GM12872 (cell line): ENCODE data around the gene KIAA0232.
A peak's percentile ranks its signal among the peaks of the same experiment; 100 is the strongest.

Experiments used
- TF ChIP-seq, protein P1 (sequence below): IDR thresholded peaks from 3 replicates; pipeline ENCODE4 v1.5.1; 2011; ENCODE audit warnings: low read depth, mild to moderate bottlenecking, low read length, moderate library complexity; ENCODE audit not compliant: insufficient read depth

Gene KIAA0232, protein sequence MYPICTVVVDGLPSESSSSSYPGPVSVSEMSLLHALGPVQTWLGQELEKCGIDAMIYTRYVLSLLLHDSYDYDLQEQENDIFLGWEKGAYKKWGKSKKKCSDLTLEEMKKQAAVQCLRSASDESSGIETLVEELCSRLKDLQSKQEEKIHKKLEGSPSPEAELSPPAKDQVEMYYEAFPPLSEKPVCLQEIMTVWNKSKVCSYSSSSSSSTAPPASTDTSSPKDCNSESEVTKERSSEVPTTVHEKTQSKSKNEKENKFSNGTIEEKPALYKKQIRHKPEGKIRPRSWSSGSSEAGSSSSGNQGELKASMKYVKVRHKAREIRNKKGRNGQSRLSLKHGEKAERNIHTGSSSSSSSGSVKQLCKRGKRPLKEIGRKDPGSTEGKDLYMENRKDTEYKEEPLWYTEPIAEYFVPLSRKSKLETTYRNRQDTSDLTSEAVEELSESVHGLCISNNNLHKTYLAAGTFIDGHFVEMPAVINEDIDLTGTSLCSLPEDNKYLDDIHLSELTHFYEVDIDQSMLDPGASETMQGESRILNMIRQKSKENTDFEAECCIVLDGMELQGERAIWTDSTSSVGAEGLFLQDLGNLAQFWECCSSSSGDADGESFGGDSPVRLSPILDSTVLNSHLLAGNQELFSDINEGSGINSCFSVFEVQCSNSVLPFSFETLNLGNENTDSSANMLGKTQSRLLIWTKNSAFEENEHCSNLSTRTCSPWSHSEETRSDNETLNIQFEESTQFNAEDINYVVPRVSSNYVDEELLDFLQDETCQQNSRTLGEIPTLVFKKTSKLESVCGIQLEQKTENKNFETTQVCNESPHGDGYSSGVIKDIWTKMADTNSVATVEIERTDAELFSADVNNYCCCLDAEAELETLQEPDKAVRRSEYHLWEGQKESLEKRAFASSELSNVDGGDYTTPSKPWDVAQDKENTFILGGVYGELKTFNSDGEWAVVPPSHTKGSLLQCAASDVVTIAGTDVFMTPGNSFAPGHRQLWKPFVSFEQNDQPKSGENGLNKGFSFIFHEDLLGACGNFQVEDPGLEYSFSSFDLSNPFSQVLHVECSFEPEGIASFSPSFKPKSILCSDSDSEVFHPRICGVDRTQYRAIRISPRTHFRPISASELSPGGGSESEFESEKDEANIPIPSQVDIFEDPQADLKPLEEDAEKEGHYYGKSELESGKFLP (N-terminal part only)

DNA sequence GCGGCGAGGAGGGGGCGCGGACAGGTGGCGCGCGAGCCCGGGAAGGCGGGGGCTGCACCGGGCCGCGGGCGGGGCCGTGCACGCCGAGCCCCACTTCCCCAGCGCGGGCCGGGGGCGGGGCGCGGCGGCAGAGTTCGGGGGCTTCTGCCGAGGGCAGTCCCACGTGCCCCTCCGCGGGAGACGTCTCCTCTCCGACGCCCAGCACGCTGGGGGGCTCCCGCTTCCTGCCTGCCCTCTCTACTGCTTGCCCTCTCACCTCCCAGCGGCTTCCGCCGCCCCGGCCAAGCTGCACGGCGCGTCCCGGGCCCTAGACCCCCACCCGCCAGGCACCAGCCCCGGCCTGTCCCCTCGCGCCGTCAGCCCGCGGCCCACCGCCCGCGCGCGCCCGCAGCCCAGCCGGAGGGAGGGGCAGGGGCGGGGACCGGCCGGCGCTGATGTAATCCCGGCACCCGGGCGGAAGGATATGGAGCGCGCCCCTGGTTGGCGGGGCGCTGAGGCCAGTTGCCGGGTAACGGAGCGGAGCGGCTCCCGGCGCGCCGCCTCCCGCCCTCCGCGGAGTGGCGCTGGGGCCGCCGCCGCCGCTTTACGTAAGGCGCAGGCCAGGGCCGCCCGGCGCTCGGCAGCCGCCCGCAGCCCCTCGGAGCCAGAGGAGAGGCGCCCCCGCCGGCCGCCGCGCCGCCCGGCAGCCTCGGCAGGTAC is at the start of gene KIAA0232:
Gene KIAA0232 (plus strand): TSS at position 581 of the 699 bp plus-strand sequence. CDS start 41,727 bp downstream, outside the sequence.
- TF ChIP-seq, protein P1, sequence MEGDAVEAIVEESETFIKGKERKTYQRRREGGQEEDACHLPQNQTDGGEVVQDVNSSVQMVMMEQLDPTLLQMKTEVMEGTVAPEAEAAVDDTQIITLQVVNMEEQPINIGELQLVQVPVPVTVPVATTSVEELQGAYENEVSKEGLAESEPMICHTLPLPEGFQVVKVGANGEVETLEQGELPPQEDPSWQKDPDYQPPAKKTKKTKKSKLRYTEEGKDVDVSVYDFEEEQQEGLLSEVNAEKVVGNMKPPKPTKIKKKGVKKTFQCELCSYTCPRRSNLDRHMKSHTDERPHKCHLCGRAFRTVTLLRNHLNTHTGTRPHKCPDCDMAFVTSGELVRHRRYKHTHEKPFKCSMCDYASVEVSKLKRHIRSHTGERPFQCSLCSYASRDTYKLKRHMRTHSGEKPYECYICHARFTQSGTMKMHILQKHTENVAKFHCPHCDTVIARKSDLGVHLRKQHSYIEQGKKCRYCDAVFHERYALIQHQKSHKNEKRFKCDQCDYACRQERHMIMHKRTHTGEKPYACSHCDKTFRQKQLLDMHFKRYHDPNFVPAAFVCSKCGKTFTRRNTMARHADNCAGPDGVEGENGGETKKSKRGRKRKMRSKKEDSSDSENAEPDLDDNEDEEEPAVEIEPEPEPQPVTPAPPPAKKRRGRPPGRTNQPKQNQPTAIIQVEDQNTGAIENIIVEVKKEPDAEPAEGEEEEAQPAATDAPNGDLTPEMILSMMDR: peak; percentile 6; the same call in 1 of the 3 replicates

DNA sequence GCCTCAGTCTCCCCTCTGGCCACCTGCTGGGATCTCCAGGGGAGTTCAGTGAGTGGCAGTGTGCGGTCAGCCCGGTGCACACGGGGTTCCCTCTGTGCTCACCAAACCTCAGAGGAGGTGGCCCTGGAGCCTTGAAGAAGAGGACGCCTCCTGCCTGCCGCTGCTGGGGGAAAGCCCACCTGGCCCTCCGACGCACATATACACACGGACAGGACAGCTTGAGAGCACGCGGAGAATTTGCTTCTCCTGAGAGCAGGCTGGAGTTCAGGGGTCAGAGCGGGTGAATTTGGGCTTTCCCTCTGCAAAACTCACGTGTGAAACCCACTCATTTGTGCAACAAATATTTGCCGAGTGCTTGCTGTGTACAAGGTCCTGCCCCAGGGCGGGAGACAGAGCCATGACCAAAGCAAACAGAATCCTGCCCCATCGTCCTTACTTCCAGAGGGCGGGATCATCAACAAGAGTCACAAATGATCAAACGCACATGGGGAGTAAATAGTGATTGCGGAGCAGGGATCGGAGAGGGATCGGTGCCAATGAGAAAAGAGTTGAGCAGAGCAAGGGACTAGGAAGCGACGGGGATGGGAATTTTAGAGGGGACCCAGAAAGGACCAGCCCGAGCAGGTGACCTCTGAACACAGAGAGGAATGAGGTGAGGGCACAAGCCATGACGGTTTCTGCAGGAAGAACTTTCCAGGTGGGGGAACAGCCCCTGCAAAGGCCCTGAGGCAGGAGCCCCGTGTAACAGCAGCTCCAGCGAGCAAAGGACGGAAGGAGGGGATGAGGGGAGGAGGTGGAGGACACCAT is 49.0 kb upstream of the KIAA0232 start:
- TF ChIP-seq, protein P1: no peak

DNA sequence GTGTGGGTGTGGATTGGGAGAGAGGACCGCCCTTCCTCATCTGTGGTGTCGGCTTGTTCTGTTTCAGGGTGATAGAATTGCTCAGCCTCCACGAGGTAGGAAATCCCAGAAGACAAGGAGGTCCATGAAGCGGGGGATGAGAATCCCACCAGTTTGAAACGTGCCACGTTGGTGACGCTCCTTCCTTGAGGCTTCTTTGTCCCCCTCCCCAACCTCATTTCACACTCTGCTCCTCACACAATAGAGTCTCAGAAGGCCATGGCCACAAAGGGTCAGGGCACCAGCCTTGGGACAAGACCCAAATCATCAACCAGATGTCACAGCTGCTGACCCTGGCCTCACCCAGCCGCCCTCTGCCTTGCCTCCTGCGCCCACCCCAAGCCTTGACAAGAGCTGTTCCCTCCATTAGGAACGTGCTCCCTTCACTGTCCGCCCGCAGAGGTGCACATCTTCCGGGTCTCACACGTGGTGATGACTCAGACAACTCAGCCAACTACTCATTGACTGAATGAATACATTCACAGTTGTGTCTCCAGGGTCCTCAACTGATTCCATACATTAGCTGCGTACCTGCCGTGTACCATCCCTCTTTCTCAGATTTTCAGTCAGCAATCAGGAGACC is 48.3 kb upstream of the KIAA0232 start:
- TF ChIP-seq, protein P1: no peak

DNA sequence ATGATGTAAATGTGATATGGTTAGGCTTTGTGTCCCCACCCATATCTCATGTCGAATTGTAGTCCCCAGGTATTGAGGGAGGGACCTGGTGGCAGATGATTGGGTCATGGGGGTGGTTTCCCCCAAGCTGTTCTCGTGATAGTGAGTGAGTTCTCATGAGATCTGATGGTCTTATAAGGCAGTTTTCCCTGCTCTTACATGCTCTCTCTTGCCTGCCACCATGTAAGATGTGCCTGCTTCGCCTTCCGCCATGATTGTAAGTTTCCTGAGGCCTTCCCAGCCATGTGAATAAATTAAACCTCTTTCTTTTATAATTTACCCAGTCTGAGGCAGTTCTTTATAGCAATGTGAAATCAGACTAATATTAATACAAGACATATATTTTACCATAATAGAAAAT is 42.6 kb upstream of the KIAA0232 start:
- TF ChIP-seq, protein P1: no peak

DNA sequence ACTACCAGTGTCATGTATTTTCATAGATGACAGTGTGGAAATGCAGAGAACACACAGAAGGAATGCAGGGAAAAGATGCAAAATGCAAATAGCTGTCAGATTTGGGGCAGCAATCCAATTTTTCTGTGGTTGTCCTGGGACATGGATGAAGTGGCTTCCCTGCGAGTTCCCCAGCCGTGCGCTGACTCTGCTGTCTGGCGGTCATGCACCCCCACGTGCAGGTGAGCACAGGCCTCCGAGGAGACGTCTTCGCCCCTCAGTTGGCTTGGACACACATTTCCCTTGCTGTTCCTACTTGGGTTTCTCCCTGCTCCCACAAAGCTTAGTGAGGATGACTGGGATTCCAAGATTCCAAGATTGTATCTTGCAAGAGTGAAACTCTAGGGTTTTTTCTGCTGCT is 42.2 kb upstream of the KIAA0232 start:
- TF ChIP-seq, protein P1: no peak

DNA sequence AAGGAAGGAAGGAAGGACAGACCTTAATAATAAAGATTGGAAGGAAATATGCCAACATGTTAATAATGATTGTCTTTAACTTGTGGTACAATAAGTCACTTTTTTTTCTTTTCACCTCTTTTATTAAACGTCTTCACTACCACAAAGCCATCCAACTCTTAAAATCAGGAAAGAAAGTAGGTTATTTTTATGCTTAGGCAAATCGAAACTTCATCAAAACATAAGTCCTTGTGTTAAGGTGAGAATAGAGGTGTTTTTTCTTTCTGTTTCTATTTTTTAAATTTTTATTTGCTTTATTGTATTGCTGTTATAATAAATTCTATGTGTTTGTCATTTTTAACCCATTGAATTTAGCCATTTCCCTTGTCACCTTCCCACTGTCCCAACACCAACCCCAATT is 40.0 kb upstream of the KIAA0232 start:
- TF ChIP-seq, protein P1: no peak
